ENCODE results near the gene SMYD4. TPM values are rescaled to one million over a fixed set of nuclear protein-coding genes. Genes with fewer than 3 reads are reported as not detected.

Gene SMYD4
- total and polyA plus RNA-seq, 2 experiments from 2014 or later = 17.0 to 21.9 TPM

GRCh38 chr17:1867307-1867706 is 37.6 kb upstream of the SMYD4 start:
- Histone ChIP-seq H3K79me2 (replicated peaks; ENCODE audit: insufficient read depth) (no peaks in the 10 kb centered on the region; the same call in 1 of the 2 replicates), H3K27ac (ENCODE audit: low read depth) (no peak overlapping the region), H3K9me2 (ENCODE audit: insufficient read depth) (no peaks in the 10 kb centered on the region), H3K4me3 (no peak overlapping the region), H4K20me1 (replicated peaks; ENCODE audit: insufficient read depth) (peaks cover 12% of the 10 kb centered on the region), H2AFZ (no peak overlapping the region), H3K4me2 (no peak overlapping the region), H3K27me3 (ENCODE audit: insufficient read depth) (no peaks in the 10 kb centered on the region), H3F3A (replicated peaks; ENCODE audit: low read depth) (0 out of 2 replicates have a peak, but pooled peaks cover 3% of the 10 kb centered on the region), H3K36me3 (ENCODE audit: insufficient read depth) (0 out of 2 replicates have a peak, but pooled peaks cover 8% of the 10 kb centered on the region), H3K4me1 (ENCODE audit: insufficient read depth) (no peaks in the 10 kb centered on the region)
- Mint-ChIP-seq H3K36me3 (ENCODE audit: low read depth) (peaks cover 7% of the 10 kb centered on the region; the same call in 2 of the 3 replicates), H3K9me3 (no peaks in the 10 kb centered on the region), H3K4me1 (no peaks in the 10 kb centered on the region), H3K4me3 (no peak overlapping the region), H3K27me3 (ENCODE audit: insufficient read depth, low read depth, poor library complexity) (no peaks in the 10 kb centered on the region), H3K27ac (no peak overlapping the region)
- ATAC-seq (no peak), DNase-seq (ENCODE audit: low spot score) (no peak)
- TF ChIP-seq JUNB (IDR thresholded peaks at IDR 0.05; ENCODE audit: unreplicated experiment) = no peak
- no peak for TF ChIP-seq EZH2 (IDR thresholded peaks at IDR 0.05; ENCODE audit: low read depth, unreplicated experiment)
- no peak for TF ChIP-seq STAT1 (IDR thresholded peaks at IDR 0.05; ENCODE audit: unreplicated experiment)
- TF ChIP-seq, protein P1, sequence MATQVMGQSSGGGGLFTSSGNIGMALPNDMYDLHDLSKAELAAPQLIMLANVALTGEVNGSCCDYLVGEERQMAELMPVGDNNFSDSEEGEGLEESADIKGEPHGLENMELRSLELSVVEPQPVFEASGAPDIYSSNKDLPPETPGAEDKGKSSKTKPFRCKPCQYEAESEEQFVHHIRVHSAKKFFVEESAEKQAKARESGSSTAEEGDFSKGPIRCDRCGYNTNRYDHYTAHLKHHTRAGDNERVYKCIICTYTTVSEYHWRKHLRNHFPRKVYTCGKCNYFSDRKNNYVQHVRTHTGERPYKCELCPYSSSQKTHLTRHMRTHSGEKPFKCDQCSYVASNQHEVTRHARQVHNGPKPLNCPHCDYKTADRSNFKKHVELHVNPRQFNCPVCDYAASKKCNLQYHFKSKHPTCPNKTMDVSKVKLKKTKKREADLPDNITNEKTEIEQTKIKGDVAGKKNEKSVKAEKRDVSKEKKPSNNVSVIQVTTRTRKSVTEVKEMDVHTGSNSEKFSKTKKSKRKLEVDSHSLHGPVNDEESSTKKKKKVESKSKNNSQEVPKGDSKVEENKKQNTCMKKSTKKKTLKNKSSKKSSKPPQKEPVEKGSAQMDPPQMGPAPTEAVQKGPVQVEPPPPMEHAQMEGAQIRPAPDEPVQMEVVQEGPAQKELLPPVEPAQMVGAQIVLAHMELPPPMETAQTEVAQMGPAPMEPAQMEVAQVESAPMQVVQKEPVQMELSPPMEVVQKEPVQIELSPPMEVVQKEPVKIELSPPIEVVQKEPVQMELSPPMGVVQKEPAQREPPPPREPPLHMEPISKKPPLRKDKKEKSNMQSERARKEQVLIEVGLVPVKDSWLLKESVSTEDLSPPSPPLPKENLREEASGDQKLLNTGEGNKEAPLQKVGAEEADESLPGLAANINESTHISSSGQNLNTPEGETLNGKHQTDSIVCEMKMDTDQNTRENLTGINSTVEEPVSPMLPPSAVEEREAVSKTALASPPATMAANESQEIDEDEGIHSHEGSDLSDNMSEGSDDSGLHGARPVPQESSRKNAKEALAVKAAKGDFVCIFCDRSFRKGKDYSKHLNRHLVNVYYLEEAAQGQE (IDR thresholded peaks at IDR 0.05; ENCODE audit: unreplicated experiment) = no peak
- TF ChIP-seq ZNF331 (CRISPR knock-in tag; IDR thresholded peaks at IDR 0.05; ENCODE audit: low read depth) = no peak
- no peak for TF ChIP-seq ZNF462 (CRISPR knock-in tag; IDR thresholded peaks at IDR 0.05)
- TF ChIP-seq NANOG (IDR thresholded peaks at IDR 0.05; ENCODE audit: borderline replicate concordance) = no peak
- TF ChIP-seq ZNF114 (CRISPR knock-in tag; IDR thresholded peaks at IDR 0.05) = no peak
- no peak for TF ChIP-seq CTCF (conservative IDR thresholded peaks at IDR 0.05; ENCODE audit: low read depth in 2 of 2)
- no peak for TF ChIP-seq EZH2phosphoT487 (IDR thresholded peaks at IDR 0.05; ENCODE audit: unreplicated experiment)
